ENCODE data around the gene NOXO1.
"Not testable (repeated sequence)": the region's sequence is repeated elsewhere in the genome, so short reads cannot be mapped to it uniquely, and the experiment has no call there.

Gene NOXO1

GRCh38 chr16:1977875-1978268 lies 3.4 kb downstream of the NOXO1 start:
- no peak for DNase-seq

DNA sequence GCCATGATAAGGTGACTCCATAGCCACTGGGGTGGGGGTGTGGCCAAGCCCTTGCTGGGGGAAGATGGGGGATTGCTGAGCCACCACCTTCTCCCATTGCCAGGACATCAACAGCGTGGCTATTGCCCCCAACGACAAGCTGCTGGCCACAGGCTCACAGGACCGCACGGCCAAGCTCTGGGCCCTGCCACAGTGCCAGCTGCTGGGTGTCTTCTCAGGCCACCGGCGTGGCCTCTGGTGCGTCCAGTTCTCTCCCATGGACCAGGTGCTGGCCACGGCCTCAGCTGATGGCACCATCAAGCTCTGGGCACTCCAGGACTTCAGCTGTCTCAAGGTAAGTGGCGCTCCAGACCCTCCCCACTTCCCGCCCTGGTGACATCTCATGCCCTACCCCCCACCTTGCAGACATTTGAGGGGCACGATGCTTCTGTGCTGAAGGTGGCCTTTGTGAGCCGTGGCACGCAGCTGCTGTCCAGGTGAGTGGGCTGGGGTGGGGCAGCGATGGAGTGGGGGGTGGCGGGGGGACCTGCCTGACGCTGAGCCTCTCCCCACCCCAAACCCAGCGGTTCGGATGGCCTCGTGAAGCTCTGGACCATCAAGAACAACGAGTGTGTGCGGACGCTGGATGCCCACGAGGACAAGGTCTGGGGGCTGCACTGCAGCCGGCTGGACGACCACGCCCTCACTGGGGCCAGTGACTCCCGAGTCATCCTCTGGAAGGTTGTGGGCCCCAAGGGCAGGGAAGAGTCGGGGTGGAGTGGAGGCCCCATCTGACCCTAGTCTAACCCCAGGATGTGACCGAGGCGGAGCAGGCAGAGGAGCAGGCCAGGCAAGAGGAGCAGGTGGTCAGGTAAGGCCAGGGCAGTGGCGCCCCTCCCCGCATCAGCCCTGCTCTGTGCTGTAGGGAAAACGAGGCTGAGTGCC lies 4.1 kb downstream of the NOXO1 start:
- DNase-seq: no peak

DNA sequence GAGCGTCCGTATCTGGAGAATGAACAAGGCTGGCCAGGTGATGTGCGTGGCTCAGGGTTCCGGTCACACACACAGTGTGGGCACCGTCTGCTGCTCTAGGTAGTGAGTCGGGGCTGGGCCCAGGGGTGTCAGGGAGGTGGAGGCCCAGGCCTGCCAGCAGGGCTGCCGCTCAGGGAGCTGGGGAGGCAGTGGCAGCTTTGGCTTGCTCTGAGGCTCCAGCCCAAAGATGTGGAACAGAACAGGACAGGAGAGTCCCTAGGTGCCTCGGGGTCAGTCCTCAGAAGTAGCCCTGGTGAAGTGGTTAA lies 5.1 kb downstream of the NOXO1 start:
- DNase-seq: no peak

- no peak for DNase-seq
Observed at GRCh38 chr16:1975432-1976215, 5.6 kb downstream of the NOXO1 start.

GRCh38 chr16:1974157-1975070 lies 6.9 kb downstream of the NOXO1 start:
- DNase-seq: no peak

DNA sequence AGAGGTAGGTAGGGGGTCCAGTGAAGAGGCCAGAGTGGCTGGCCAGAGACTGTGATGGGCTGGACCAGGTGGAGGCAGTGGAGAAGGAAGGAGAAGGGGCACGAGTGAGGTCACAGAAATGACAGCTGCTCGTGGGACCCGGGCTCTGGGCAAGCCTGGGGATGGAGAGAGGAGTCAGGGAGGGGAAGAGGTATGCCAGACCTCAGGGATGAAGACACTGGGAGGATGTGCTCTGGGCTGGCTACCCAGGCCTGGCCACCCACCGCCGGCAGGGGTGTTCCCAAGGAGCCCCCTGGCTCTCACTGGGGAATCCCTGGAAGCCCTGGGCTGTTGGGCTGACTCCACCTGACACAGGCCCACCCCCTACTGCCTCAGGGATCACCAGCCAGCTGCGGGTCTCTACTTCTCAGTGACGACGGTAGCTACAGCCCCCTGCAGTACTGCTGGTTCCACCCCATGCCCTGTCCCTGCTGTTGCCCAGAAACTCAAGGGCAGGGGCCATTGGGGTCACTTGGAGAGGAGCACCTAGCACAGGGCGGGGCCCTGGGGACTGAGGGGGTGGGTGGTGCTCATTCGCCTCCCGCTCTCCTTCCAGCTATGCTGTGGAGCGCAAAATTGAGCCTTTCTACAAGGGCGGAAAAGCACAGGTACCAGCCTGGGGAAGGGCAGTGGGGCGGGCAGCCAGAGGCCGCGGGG lies 7.7 kb downstream of the NOXO1 start:
- no peak for DNase-seq

GRCh38 chr16:1972490-1972877 lies 8.8 kb downstream of the NOXO1 start:
- no peak for DNase-seq

- DNase-seq: no peak
Observed at GRCh38 chr16:1971796-1972489, 9.3 kb downstream of the NOXO1 start, which contains the start of gene TBL3. Gene TBL3, plus strand, starts transcription at chr16:1972053. Its CDS starts 112 bp downstream, at chr16:1972165.

DNA sequence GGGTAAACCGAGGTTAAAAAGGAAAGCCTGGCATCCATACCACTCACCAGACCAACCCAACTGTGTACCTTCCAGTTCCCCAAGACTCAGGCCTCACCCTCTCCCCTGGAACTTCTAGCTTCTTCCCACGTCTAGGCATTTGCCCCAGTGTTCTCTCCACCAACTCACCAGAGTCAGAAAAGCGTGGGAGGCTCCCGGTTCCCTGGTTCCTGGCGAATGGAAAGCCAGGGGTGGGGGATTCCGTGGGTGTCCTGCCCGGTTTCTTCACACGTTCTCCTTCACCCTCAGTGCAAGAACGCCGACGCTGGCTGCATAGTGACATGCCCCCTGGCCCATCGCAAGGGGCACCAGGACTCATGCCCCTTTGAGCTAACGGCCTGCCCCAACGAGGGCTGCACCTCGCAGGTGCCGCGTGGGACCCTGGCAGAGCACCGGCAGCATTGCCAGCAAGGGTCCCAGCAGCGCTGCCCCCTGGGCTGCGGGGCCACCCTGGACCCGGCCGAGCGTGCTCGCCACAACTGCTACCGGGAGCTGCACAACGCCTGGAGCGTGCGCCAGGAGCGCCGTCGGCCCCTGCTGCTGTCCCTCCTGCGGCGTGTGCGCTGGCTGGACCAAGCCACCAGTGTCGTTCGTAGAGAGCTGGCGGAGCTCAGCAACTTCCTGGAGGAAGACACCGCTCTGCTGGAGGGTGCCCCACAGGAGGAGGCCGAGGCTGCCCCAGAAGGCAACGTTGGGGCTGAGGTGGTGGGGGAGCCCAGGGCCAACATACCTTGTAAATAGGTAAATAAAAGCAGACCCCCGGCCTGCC lies 12.9 kb downstream of the NOXO1 start:
- DNase-seq: no peak

DNA sequence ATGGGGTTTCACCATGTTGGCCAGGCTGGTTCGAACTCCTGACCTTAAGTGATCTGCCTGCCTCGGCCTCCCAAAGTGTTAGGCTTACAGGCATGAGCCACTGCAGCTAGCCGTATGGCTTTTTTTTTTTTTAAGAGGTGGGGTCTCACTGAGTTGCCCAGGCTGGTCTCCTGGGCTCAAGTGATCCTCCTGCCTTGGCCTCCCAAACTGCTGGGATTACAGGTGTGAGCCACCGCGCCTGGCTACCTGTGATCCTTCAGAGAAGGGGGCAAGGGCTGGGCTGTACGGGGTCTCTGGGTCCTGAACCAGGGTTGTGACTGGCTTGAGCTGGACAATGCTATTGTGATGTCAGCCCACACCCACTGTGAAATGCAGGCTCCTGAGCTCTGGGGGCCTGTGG lies 14.8 kb downstream of the NOXO1 start, which contains the start of gene RNF151:
Gene RNF151, plus strand, starts transcription at position 397 of the 400 bp plus-strand sequence. CDS start 26 bp downstream, outside the sequence.
- no peak for DNase-seq

DNA sequence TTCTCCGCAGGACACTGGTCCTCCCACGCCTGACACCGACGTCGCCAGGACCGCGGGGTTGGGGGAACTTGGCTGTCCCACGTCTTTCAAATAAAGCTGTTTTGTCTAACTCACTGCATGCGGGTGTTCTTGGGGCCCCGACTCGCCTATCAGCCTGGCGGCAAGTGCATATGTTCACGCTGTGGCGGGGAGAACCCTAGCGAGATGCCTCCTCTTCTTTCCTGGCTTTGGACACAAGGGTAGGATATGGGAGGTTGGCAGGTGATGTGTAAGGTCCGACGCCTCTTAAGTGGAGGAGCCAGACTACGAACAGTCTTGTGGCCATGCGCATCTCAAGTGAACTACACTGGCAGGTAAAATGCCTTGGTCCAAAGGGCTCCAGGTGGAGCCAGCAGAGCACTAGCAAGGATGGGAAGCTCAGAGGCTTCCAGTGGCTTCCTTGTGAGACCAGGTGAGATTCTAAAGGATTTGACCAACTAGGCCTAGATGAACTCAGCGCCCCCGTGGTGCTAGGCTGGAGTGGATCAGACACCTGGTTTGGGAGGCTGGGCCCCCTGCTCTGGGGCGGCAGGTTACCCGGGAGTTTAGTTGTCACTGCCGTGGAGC lies 15.8 kb downstream of the NOXO1 start:
- DNase-seq: no peak

DNA sequence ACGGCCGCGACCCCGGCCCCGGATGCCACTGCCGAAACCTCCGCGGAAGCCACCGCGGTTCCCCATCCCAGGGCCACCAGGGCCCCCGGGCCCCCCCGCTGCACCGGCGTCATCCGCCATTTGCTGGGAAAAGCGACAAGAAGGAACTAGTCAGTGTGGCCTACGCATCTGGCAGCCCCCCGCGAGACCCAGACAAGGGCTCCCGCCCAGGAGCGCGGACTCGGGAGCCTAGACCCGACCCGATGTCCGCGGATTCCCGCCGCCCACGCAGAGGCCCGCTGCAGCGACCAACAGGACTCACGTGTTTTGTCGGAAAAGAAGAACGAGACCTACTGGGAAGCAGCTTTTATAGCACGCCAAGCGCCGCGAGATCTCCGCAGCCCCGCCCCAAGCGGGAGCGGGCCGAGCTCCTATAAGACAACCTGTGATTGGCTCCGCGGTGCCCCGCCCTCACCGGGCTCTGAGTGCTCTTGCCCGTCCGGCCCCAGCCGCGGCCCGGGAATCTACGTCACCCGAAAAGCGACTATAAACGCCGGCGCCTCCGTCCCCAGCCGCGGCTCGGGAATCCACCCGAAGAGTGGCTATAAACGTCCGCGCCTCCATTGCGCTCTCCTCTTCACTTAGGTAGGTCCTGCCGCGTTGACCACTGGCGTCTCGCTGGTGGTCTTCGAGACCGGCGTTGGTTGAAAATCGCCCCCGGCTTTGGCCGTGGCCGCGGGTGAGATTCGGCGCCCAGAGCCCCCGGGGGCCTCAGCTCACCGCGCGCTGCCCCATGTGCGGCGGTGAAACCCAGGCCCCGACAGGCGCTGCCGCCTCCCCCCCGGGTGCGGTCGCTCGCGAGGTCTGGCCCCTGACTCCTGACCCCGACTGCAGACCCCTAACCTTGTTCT lies 16.5 kb downstream of the NOXO1 start, which contains the start of gene RPS2:
Gene RPS2, minus strand, starts transcription at position 321 of the 890 bp plus-strand sequence. Its CDS starts 201 bp downstream, at position 120.
- DNase-seq: peak; percentile 69

DNA sequence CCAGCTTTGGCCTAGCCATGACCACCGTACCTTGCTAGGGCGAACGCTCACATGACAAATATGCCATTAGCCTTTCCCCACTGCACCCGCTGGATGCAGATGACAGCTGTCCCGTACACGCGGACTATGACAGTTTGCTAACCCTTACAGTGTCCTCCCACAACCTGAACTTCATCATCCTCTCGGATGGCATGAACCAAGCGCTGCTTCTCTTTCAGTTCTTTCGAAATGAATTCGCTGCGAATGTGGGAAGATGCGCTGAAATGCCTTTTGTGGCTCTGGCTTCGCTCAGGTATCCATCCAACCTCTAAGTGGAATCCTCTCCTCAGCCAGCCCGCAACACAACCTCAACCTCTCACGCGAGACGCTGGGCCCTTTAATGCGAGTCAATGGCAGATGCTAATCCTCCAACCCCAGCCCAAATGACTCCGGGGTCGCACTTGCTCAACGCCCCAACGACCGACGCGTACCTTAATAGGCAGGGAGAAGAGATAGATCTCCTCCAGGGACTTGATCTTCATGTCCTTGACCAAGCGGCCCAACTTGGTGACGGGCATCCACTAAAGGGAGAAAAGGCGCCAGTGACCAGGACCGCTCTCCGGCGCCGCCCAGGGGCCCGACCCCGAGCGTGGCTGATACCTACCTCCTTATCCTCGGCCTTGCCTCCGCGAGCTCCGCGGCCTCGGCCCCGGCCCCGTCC lies 17.3 kb downstream of the NOXO1 start:
- no peak for DNase-seq

DNA sequence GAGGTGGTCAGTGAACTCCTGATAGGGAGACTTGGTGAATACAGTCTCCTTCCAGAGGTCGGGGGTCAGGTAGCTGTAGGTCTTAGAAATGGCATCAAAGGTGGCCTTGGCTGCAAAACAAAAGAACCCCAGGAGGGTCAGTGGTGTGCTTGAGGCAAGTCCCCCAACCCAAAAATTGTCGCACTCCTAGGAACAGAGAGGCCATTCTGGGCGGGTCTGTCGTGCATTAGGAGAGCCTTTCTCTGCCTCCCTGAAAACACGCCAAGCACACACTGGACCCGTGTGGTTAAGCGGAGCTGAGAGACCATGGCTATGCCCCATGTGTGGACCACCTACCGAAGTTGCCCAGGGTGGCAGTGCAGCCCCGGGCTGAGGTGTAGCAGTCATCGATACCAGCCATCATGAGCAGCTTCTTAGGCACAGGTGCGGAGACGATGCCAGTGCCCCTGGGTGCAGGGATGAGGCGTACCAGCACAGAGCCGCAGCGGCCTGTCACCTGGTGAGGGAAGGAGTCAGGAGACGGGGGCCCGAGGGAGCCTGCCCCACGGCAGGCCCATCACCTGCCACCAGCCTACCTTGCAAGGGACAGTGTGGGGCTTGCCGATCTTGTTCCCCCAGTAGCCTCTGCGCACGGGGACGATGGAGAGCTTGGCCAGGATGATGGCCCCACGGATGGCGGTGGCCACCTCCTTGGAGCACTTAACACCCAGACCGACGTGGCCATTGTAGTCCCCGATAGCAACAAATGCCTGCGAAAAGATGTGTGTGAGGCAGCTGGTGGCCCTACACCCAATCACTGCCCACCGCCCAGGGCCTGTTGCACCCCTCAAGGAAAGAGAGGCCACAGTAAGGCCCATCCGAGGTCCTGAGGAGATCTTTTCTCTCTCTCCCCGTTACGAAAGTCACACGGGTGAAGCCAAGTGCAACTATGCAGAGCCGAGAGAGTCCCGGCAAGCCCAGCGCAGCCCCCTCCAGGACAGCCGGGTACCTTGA lies 18.8 kb downstream of the NOXO1 start:
- not testable (repeated sequence) for DNase-seq

DNA sequence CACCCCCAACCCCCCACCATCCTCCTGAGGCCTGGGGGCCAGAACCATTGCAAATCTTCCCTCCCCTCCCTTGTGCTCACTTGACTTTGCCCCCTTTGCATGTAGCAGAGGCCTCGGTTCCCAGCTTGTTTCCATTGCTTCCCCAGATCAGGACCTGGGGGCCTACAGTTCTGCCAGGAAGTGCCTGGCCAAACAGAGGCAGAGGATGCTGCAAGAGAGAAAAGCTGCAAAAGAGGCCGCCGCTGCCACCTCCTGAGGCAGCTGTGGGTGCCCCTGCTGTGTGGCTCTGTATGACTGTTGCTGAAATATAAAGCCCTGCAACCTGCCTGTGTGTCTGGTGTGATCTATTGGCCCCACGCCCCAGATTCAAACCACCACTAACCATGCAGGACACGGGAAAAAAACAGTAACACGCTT lies 19.6 kb downstream of the NOXO1 start:
- no peak for DNase-seq

GRCh38 chr16:1960665-1961630 lies 20.3 kb downstream of the NOXO1 start:
- no peak for DNase-seq
